GM12878 (cell line): Measurements from ENCODE around the gene CDKN1B. TPM values are rescaled to one million over a fixed set of nuclear protein-coding genes. Genes with fewer than 3 reads are reported as not detected.

Source experiments
- ATAC-seq: fragments of 200-7000 bp; cut with Tn5 transposase; 3 replicates; pipeline ENCODE4 v1.9.1; 2020; ENCODE audit warnings: mild to moderate bottlenecking, moderate library complexity
- BruUV-seq: library from RNA; stranded (reverse); fragments of 400-500 nt; replicated peaks from 2 replicates; lab custom pipeline; 2021; lab: Mats Ljungman, UMichigan
- CTCF ChIA-PET: fragments of 300-600 bp; sonication (Branson Sonifier 250); formaldehyde crosslinking; extraction: SDS; loops from one replicate; lab custom pipeline; 2021; ENCODE audit warnings: inconsistent platforms; lab: Yijun Ruan, JAX
- POLR2A ChIA-PET: fragments of 350-600 bp; formaldehyde crosslinking; extraction: SDS; loops from one replicate; lab custom pipeline; 2021; ENCODE audit warnings: inconsistent platforms; lab: Charles Lee
- RAD21 ChIA-PET: fragments of 300-600 bp; sonication (Branson Sonifier 250); formaldehyde crosslinking; loops from one replicate; lab custom pipeline; 2023; ENCODE audit warnings: antibody characterized with exemption; ENCODE audit not compliant: unreplicated experiment; lab: Charles Lee
- SMC1A ChIA-PET: fragments of 300-600 bp; sonication (Branson Sonifier 250); formaldehyde crosslinking; loops from one replicate; lab custom pipeline; 2023; ENCODE audit not compliant: unreplicated experiment, uncharacterized antibody; lab: Charles Lee
- DNase-seq: peaks from one replicate; pipeline ENCODE4 v3.0.0-alpha.2; 2011; ENCODE audit warnings: low read depth, low spot score
- FAIRE-seq: peaks from 3 replicates; lab custom pipeline; 2011; peaks lifted over from hg19 to GRCh38; lab: Jason Lieb, UNC
- H2AFZ ChIP-seq: 2 replicates; pipeline ENCODE4 v1.6.0; 2011; ENCODE audit warnings: low read depth, low read length, control low read depth; ENCODE audit not compliant: control insufficient read depth
- H3K27ac ChIP-seq: 2 replicates; pipeline ENCODE4 v1.5.1; 2011; ENCODE audit warnings: control low read depth; ENCODE audit not compliant: control insufficient read depth, insufficient read depth
- H3K27me3 ChIP-seq, 2 experiments: replicated peaks in 1 of 2; 2 replicates each; pipeline versions ENCODE4 v1.6.0 to v1.6.1; 2011; ENCODE audit warnings: low read length in 1 of 2; ENCODE audit not compliant: control insufficient read depth in 2 of 2, insufficient read depth in 2 of 2
- H3K36me3 ChIP-seq, 2 experiments: 2 replicates each; pipeline ENCODE4 v1.5.1; 2011; ENCODE audit warnings: low read length in 1 of 2; ENCODE audit not compliant: control insufficient read depth in 2 of 2, insufficient read depth in 2 of 2
- H3K4me1 ChIP-seq: 2 replicates; pipeline ENCODE4 v1.6.1; 2011; ENCODE audit warnings: mild to moderate bottlenecking, low read length, moderate library complexity, mixed read lengths; ENCODE audit not compliant: control insufficient read depth, insufficient read depth
- H3K4me2 ChIP-seq: 2 replicates; pipeline ENCODE4 v1.6.0; 2011; ENCODE audit warnings: control low read depth; ENCODE audit not compliant: control insufficient read depth, insufficient read depth
- H3K4me3 ChIP-seq: fragments of 200-600 bp; sonication (generic); 2 replicates; pipeline ENCODE4 v1.5.1; 2016
- H3K79me2 ChIP-seq: 2 replicates; pipeline ENCODE4 v1.6.0; 2011; ENCODE audit warnings: low read length; ENCODE audit not compliant: control insufficient read depth, insufficient read depth
- H3K9ac ChIP-seq: 2 replicates; pipeline ENCODE4 v1.8.0; 2011; ENCODE audit warnings: low read length, control low read depth, mixed read lengths; ENCODE audit not compliant: control insufficient read depth, insufficient read depth
- H3K9me3 ChIP-seq: replicated peaks from 3 replicates; pipeline ENCODE4 v1.5.1; 2011; ENCODE audit warnings: mild to moderate bottlenecking, low read length; ENCODE audit not compliant: control insufficient read depth, insufficient read depth
- H4K20me1 ChIP-seq: 2 replicates; pipeline ENCODE4 v1.6.0; 2011; ENCODE audit not compliant: control insufficient read depth, insufficient read depth
- ATF7 ChIP-seq: fragments of 450-650 bp; IDR thresholded peaks from 2 replicates; pipeline ENCODE4 v1.6.1; 2016; ENCODE audit warnings: low read depth, mild to moderate bottlenecking
- GATAD2B ChIP-seq: fragments of 450-650 bp; conservative IDR thresholded peaks from 2 replicates; pipeline ENCODE4 v1.6.1; 2017; ENCODE audit warnings: low read depth, mild to moderate bottlenecking, moderate library complexity
- MEF2B ChIP-seq: fragments of 450-650 bp; IDR thresholded peaks from 2 replicates; pipeline ENCODE4 v1.6.1; 2018; ENCODE audit warnings: mild to moderate bottlenecking, moderate library complexity; ENCODE audit not compliant: partially characterized antibody, poor library complexity, severe bottlenecking
- MTA2 ChIP-seq: fragments of 450-650 bp; IDR thresholded peaks from 2 replicates; pipeline ENCODE4 v1.6.1; 2016; ENCODE audit warnings: low read depth, mild to moderate bottlenecking, moderate library complexity
- MYB ChIP-seq: fragments of 150-350 bp; IDR thresholded peaks from 2 replicates; pipeline ENCODE4 v1.6.1; 2014; ENCODE audit warnings: mild to moderate bottlenecking, low read depth, low read length, borderline replicate concordance
- NR2C2 ChIP-seq: IDR thresholded peaks from 2 replicates; pipeline ENCODE4 v1.6.1; 2011; ENCODE audit warnings: borderline replicate concordance, low read depth; ENCODE audit not compliant: control insufficient read depth, insufficient read length
- ZZZ3 ChIP-seq: IDR thresholded peaks from 2 replicates; pipeline ENCODE4 v1.6.1; 2011; ENCODE audit warnings: low read depth; ENCODE audit not compliant: control insufficient read depth, insufficient read length
- WGBS: methylation state at CpG from one replicate; pipeline ENCODE4 v1.1.6; 2016; ENCODE audit warnings: low lambda C conversion rate; ENCODE audit not compliant: insufficient replicate concordance, insufficient coverage; ENCODE audit errors: missing lambda C conversion rate; 5-methylcytosine and 5-hydroxymethylcytosine counted together
- in situ Hi-C: fragments of 300-500 bp; cut with MboI; formaldehyde crosslinking; loops from 9 replicates; pipeline ENCODE4 v1.14.3; 2018; ENCODE audit warnings: mixed read lengths
- intact Hi-C: fragments of 100-400 bp; cut with micrococcal nuclease; formaldehyde crosslinking; loops from one replicate; pipeline ENCODE4 v1.14.2; 2022; ENCODE audit not compliant: unreplicated experiment
- polyA plus RNA-seq, 11 experiments: library from polyadenylated mRNA; depleted of rRNA in 4 of 11; unstranded in 6 of 11; stranded (reverse) in 5 of 11; fragments of >200 nt; fragmentation: Nextera tagmentation in 4 of 11; fragmentation: Illumina TruSeq in 1 of 11; extraction: Ambion mirVana in 4 of 11; extraction: Trizol in 1 of 11; gene quantifications; 1 replicate in 1 of 11; 2 replicates in 10 of 11; pipeline versions ENCODE4 v1.2.1 to v1.2.3, GENCODE V29; 2011 to 2016; ENCODE audit warnings: inconsistent platforms in 2 of 11, missing spikeins in 2 of 11, low read depth in 1 of 11
- total RNA-seq, 4 experiments: library from RNA; depleted of rRNA in 3 of 4; stranded (reverse); fragments of >200 nt in 3 of 4; fragmentation: Illumina TruSeq in 1 of 4; extraction: Trizol in 1 of 4; gene quantifications; 2 replicates each; pipeline versions ENCODE4 v1.2.1 to v1.2.3, GENCODE V29; 2013 to 2021
- TF ChIP-seq, protein P1 (sequence below): IDR thresholded peaks from 2 replicates; pipeline ENCODE4 v1.6.1; 2012; ENCODE audit warnings: low read length, inconsistent platforms
- TF ChIP-seq, protein P2 (sequence below): IDR thresholded peaks from 2 replicates; pipeline ENCODE4 v1.6.1; 2011; ENCODE audit warnings: borderline replicate concordance, low read depth, mild to moderate bottlenecking, moderate library complexity, low read length; ENCODE audit not compliant: insufficient read depth, poor library complexity, severe bottlenecking

The CDKN1B gene
- total and polyA plus RNA-seq, 10 of the 15 experiments (the other 5 are each of a cell fraction or from before 2014, with no cell fraction given) = 4.2 to 39.1 (median 23.1) TPM

DNA sequence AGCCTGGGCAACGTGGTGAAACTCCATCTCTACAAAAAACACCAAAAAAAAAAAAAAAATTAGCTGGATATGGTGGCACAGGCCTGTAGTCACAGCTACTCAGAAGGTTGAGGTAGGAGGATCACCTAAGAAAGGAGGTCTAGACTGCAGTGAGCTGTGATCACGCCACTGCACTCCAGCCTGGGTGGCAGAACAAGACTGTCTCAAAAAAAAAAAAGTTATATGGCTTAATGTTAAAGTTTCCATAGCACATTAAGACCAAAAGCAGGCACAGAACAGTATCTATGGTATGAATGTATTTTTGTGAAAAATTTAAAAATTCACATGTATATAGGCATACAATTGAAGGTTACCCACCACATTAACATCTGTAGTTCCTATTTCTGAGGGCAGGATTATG lies 15.9 kb downstream of the CDKN1B start:
- in situ Hi-C loops (no loop called here), intact Hi-C loops (no loop called here)
- H3K9ac ChIP-seq = no peak overlapping the region
- H4K20me1 ChIP-seq = no peaks in the 10 kb centered on the region
- POLR2A ChIA-PET = interaction anchor here (0.6 to 0.9 kb wide), 2 partner anchors 14 to 30 kb away, joined by 3 read pairs; no protein-coding TSS in a partner anchor
- H2AFZ ChIP-seq = no peak overlapping the region
- no peaks in the 10 kb centered on the region for H3K9me3 ChIP-seq
- no peak overlapping the region for H3K4me3 ChIP-seq
- H3K4me2 ChIP-seq = no peak overlapping the region
- RAD21 ChIA-PET = no interaction called here
- peaks cover 59% of the 10 kb centered on the region for H3K79me2 ChIP-seq
- no peak for FAIRE-seq
- CTCF ChIA-PET = interaction anchor here (0.6 to 1.1 kb wide), 4 partner anchors 10 to 155 kb away, joined by 3 to 4 read pairs (median 3); no protein-coding TSS in a partner anchor
- no peak overlapping the region for H3K27ac ChIP-seq
- no peaks in the 10 kb centered on the region; a peak in 1 of 4 replicates for H3K36me3 ChIP-seq
- 100% methylated on average over 2 of the region's 2 CpGs for whole genome bisulfite sequencing
- TF ChIP-seq, protein P1, sequence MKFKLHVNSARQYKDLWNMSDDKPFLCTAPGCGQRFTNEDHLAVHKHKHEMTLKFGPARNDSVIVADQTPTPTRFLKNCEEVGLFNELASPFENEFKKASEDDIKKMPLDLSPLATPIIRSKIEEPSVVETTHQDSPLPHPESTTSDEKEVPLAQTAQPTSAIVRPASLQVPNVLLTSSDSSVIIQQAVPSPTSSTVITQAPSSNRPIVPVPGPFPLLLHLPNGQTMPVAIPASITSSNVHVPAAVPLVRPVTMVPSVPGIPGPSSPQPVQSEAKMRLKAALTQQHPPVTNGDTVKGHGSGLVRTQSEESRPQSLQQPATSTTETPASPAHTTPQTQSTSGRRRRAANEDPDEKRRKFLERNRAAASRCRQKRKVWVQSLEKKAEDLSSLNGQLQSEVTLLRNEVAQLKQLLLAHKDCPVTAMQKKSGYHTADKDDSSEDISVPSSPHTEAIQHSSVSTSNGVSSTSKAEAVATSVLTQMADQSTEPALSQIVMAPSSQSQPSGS = no peak
- no peak for TF ChIP-seq MEF2B
- TF ChIP-seq NR2C2 = no peak
- TF ChIP-seq, protein P2, sequence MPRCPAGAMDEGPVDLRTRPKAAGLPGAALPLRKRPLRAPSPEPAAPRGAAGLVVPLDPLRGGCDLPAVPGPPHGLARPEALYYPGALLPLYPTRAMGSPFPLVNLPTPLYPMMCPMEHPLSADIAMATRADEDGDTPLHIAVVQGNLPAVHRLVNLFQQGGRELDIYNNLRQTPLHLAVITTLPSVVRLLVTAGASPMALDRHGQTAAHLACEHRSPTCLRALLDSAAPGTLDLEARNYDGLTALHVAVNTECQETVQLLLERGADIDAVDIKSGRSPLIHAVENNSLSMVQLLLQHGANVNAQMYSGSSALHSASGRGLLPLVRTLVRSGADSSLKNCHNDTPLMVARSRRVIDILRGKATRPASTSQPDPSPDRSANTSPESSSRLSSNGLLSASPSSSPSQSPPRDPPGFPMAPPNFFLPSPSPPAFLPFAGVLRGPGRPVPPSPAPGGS = no peak
- no peak for TF ChIP-seq ZZZ3
- TF ChIP-seq ATF7 = no peak
- no peak for TF ChIP-seq GATAD2B
- TF ChIP-seq MYB = no peak
- no peak for TF ChIP-seq MTA2
- H3K4me1 ChIP-seq = peaks cover 11% of the 10 kb centered on the region
- ATAC-seq = no peak
- no peaks in the 10 kb centered on the region for H3K27me3 ChIP-seq
- SMC1A ChIA-PET = interaction anchor here (1.0 kb wide), 1 partner anchor 35 kb away, joined by 3 read pairs; no protein-coding TSS in a partner anchor
- BruUV-seq = no TSS peak
- no peak for DNase-seq
